K562 (cell line): Measurements from ENCODE around the gene UBXN1. TPM values are rescaled to one million over a fixed set of nuclear protein-coding genes. Genes with fewer than 3 reads are reported as not detected.
A peak's percentile ranks its signal among the peaks of the same experiment; 100 is the strongest.

ENCODE experiments used
- FOXM1 ChIP-seq, 2 experiments: fragments of 450-650 bp in 1 of 2; sonication (generic) in 1 of 2; formaldehyde crosslinking in 1 of 2; IDR thresholded peaks; 2 replicates each; pipeline versions ENCODE4 v1.6.1 to v1.9.0; 2017 to 2022; ENCODE audit warnings: low read depth in 2 of 2, mild to moderate bottlenecking in 2 of 2, missing genetic modification reagents in 1 of 2, moderate library complexity in 1 of 2
- GTF2E2 ChIP-seq: fragments of 200-800 bp; sonication (Bioruptor generic); IDR thresholded peaks from 2 replicates; pipeline ENCODE4 v1.6.1; 2016; ENCODE audit warnings: missing genetic modification characterization, missing compliant biosample characterization
- NFRKB ChIP-seq: fragments of 450-650 bp; IDR thresholded peaks from 2 replicates; pipeline ENCODE4 v1.6.1; 2016; ENCODE audit warnings: low read depth
- SMAD1 ChIP-seq: fragments of 150-350 bp; IDR thresholded peaks from 2 replicates; pipeline ENCODE4 v1.6.1; 2014; ENCODE audit warnings: low read length, low read depth; ENCODE audit not compliant: partially characterized antibody
- SMAD2 ChIP-seq: fragments of 150-350 bp; IDR thresholded peaks from 2 replicates; pipeline ENCODE4 v1.6.1; 2014; ENCODE audit warnings: low read depth, mild to moderate bottlenecking, low read length
- SMAD4 ChIP-seq: fragments of 250-450 bp; sonication (Bioruptor Pico); conservative IDR thresholded peaks from 2 replicates; pipeline ENCODE4 v1.8.0; 2021; ENCODE audit warnings: inconsistent platforms, mild to moderate bottlenecking, moderate library complexity
- ZEB2 ChIP-seq: fragments of 450-650 bp; IDR thresholded peaks from 2 replicates; pipeline ENCODE4 v1.6.1; 2016
- ZNF121 ChIP-seq: sonication (generic); formaldehyde crosslinking; conservative IDR thresholded peaks from 2 replicates; pipeline ENCODE4 v1.8.0; 2022; ENCODE audit warnings: missing genetic modification reagents
- ZNF507 ChIP-seq: conservative IDR thresholded peaks from 2 replicates; pipeline ENCODE4 v1.6.1; 2017; ENCODE audit warnings: missing genetic modification characterization, missing compliant biosample characterization
- ZNF57 ChIP-seq: fragments of 450-650 bp; formaldehyde crosslinking; IDR thresholded peaks from 2 replicates; pipeline ENCODE4 v1.4.0; 2020; ENCODE audit warnings: mild to moderate bottlenecking, moderate library complexity
- ZNF778 ChIP-seq: fragments of 450-650 bp; formaldehyde crosslinking; IDR thresholded peaks from 2 replicates; pipeline ENCODE4 v1.4.0; 2020; ENCODE audit warnings: mild to moderate bottlenecking, moderate library complexity
- ZNF780A ChIP-seq: fragments of 250-450 bp; sonication (Bioruptor Pico); IDR thresholded peaks from 2 replicates; pipeline ENCODE4 v1.5.0; 2021; ENCODE audit warnings: mild to moderate bottlenecking
- ZNF785 ChIP-seq: fragments of 250-450 bp; sonication (Bioruptor Pico); IDR thresholded peaks from 2 replicates; pipeline ENCODE4 v1.4.0; 2020; ENCODE audit warnings: mild to moderate bottlenecking
- polyA plus RNA-seq, 8 experiments: library from polyadenylated mRNA; depleted of rRNA in 4 of 8; stranded (reverse) in 5 of 8; unstranded in 3 of 8; fragments of >200 nt; fragmentation: Nextera tagmentation in 2 of 8; fragmentation: Illumina TruSeq in 1 of 8; extraction: Ambion mirVana in 2 of 8; extraction: Trizol in 1 of 8; gene quantifications; 2 replicates each; pipeline versions ENCODE4 v1.2.1 to v1.2.3, GENCODE V29; 2011 to 2014; ENCODE audit warnings: inconsistent platforms in 1 of 8, missing spikeins in 1 of 8
- total RNA-seq, 7 experiments: library from RNA; depleted of rRNA in 6 of 7; stranded (reverse); fragments of >200 nt in 6 of 7; fragmentation: Illumina TruSeq in 2 of 7; extraction: Trizol in 2 of 7; gene quantifications; 2 replicates each; pipeline versions ENCODE4 v1.2.1 to v1.2.3, GENCODE V29; 2011 to 2021; ENCODE audit warnings: low replicate concordance in 1 of 7
- TF ChIP-seq, protein P1 (sequence below): fragments of 450-650 bp; conservative IDR thresholded peaks from 2 replicates; pipeline ENCODE4 v1.6.1; 2016; ENCODE audit warnings: missing genetic modification characterization, low read depth, mild to moderate bottlenecking, control low read depth, missing compliant biosample characterization
- TF ChIP-seq, protein P2 (sequence below): fragments of 250-450 bp; sonication (Bioruptor Pico); IDR thresholded peaks from 2 replicates; pipeline ENCODE4 v1.5.0; 2022; ENCODE audit warnings: mild to moderate bottlenecking
- TF ChIP-seq, protein P3 (sequence below): IDR thresholded peaks from 3 replicates; pipeline ENCODE4 v1.6.1; 2011; ENCODE audit warnings: borderline replicate concordance, mild to moderate bottlenecking, moderate library complexity; ENCODE audit not compliant: insufficient read length; ENCODE audit errors: extremely low read depth
- TF ChIP-seq, protein P4 (sequence below): fragments of 250-450 bp; sonication (Bioruptor Pico); IDR thresholded peaks from 2 replicates; pipeline ENCODE4 v1.4.0; 2020; ENCODE audit warnings: mild to moderate bottlenecking, moderate library complexity

UBXN1 gene
- total and polyA plus RNA-seq, 9 of the 15 experiments (the other 6 are each of a cell fraction or from before 2014, with no cell fraction given) = 4.8 to 263 (median 99.7) TPM

DNA sequence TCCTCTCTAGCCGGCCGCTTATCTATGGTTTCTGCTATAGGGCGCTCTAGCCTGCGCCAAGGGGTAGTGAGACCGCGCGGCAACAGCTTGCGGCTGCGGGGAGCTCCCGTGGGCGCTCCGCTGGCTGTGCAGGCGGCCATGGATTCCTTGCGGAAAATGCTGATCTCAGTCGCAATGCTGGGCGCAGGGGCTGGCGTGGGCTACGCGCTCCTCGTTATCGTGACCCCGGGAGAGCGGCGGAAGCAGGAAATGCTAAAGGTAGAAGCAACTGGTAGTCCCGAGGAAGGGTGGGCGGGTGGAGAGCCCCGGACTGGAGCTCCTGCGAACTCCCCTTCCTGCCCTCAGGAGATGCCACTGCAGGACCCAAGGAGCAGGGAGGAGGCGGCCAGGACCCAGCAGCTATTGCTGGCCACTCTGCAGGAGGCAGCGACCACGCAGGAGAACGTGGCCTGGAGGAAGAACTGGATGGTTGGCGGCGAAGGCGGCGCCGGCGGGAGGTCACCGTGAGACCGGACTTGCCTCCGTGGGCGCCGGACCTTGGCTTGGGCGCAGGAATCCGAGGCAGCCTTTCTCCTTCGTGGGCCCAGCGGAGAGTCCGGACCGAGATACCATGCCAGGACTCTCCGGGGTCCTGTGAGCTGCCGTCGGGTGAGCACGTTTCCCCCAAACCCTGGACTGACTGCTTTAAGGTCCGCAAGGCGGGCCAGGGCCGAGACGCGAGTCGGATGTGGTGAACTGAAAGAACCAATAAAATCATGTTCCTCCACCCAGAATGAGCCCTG is 7.1 kb downstream of the UBXN1 start, which contains the start of the genes LBHD1 and UQCC3 (continued):
- TF ChIP-seq, protein P1, sequence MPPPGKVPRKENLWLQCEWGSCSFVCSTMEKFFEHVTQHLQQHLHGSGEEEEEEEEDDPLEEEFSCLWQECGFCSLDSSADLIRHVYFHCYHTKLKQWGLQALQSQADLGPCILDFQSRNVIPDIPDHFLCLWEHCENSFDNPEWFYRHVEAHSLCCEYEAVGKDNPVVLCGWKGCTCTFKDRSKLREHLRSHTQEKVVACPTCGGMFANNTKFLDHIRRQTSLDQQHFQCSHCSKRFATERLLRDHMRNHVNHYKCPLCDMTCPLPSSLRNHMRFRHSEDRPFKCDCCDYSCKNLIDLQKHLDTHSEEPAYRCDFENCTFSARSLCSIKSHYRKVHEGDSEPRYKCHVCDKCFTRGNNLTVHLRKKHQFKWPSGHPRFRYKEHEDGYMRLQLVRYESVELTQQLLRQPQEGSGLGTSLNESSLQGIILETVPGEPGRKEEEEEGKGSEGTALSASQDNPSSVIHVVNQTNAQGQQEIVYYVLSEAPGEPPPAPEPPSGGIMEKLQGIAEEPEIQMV (tag) = 0 out of 2 replicates have a peak, but pooled peaks have one; percentile 42
- TF ChIP-seq ZNF507 (tag) (no peak), ZEB2 (no peak), NFRKB (peak; percentile 83), ZNF57 (CRISPR knock-in tag) (0 out of 2 replicates have a peak, but pooled peaks have one; percentile 5), ZNF785 (CRISPR knock-in tag) (no peak), ZNF780A (CRISPR knock-in tag) (no peak), ZNF778 (no peak), SMAD1 (peak; percentile 54), GTF2E2 (tag) (0 out of 2 replicates have a peak, but pooled peaks have one; percentile 80), FOXM1 (IDR thresholded peaks at IDR 0.05; ENCODE audit: low read depth) (no peak), FOXM1 (CRISPR knock-in tag; IDR thresholded peaks at IDR 0.05; ENCODE audit: low read depth) (peak; percentile 88; the same call in 1 of the 2 replicates), SMAD4 (CRISPR knock-in tag) (peak; percentile 20; the same call in 1 of the 2 replicates), ZNF121 (no peak), SMAD2 (no peak)
- TF ChIP-seq, protein P2, sequence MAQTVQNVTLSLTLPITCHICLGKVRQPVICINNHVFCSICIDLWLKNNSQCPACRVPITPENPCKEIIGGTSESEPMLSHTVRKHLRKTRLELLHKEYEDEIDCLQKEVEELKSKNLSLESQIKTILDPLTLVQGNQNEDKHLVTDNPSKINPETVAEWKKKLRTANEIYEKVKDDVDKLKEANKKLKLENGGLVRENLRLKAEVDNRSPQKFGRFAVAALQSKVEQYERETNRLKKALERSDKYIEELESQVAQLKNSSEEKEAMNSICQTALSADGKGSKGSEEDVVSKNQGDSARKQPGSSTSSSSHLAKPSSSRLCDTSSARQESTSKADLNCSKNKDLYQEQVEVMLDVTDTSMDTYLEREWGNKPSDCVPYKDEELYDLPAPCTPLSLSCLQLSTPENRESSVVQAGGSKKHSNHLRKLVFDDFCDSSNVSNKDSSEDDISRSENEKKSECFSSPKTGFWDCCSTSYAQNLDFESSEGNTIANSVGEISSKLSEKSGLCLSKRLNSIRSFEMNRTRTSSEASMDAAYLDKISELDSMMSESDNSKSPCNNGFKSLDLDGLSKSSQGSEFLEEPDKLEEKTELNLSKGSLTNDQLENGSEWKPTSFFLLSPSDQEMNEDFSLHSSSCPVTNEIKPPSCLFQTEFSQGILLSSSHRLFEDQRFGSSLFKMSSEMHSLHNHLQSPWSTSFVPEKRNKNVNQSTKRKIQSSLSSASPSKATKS (CRISPR knock-in tag) = no peak
- TF ChIP-seq, protein P3, sequence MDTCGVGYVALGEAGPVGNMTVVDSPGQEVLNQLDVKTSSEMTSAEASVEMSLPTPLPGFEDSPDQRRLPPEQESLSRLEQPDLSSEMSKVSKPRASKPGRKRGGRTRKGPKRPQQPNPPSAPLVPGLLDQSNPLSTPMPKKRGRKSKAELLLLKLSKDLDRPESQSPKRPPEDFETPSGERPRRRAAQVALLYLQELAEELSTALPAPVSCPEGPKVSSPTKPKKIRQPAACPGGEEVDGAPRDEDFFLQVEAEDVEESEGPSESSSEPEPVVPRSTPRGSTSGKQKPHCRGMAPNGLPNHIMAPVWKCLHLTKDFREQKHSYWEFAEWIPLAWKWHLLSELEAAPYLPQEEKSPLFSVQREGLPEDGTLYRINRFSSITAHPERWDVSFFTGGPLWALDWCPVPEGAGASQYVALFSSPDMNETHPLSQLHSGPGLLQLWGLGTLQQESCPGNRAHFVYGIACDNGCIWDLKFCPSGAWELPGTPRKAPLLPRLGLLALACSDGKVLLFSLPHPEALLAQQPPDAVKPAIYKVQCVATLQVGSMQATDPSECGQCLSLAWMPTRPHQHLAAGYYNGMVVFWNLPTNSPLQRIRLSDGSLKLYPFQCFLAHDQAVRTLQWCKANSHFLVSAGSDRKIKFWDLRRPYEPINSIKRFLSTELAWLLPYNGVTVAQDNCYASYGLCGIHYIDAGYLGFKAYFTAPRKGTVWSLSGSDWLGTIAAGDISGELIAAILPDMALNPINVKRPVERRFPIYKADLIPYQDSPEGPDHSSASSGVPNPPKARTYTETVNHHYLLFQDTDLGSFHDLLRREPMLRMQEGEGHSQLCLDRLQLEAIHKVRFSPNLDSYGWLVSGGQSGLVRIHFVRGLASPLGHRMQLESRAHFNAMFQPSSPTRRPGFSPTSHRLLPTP = no peak
- TF ChIP-seq, protein P4, sequence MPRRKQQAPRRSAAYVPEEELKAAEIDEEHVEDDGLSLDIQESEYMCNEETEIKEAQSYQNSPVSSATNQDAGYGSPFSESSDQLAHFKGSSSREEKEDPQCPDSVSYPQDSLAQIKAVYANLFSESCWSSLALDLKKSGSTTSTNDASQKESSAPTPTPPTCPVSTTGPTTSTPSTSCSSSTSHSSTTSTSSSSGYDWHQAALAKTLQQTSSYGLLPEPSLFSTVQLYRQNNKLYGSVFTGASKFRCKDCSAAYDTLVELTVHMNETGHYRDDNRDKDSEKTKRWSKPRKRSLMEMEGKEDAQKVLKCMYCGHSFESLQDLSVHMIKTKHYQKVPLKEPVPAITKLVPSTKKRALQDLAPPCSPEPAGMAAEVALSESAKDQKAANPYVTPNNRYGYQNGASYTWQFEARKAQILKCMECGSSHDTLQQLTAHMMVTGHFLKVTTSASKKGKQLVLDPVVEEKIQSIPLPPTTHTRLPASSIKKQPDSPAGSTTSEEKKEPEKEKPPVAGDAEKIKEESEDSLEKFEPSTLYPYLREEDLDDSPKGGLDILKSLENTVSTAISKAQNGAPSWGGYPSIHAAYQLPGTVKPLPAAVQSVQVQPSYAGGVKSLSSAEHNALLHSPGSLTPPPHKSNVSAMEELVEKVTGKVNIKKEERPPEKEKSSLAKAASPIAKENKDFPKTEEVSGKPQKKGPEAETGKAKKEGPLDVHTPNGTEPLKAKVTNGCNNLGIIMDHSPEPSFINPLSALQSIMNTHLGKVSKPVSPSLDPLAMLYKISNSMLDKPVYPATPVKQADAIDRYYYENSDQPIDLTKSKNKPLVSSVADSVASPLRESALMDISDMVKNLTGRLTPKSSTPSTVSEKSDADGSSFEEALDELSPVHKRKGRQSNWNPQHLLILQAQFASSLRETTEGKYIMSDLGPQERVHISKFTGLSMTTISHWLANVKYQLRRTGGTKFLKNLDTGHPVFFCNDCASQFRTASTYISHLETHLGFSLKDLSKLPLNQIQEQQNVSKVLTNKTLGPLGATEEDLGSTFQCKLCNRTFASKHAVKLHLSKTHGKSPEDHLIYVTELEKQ (CRISPR knock-in tag) = no peak
